Peyer's patch (tissue), 4 donors: ENCODE data around the gene LIMCH1. TPM values are rescaled to one million over a fixed set of nuclear protein-coding genes. Genes with fewer than 3 reads are reported as not detected.

Experiments
- DNase-seq, 3 donors: peaks; one replicate each; pipeline ENCODE4 v3.0.0-alpha.2; 2017 to 2019
- H3K27ac ChIP-seq, 4 donors: fragments of 200-600 bp; sonication (generic); one replicate each; pipeline ENCODE4 v1.5.1; 2016 to 2019
- H3K27me3 ChIP-seq, 2 donors: fragments of 200-600 bp; sonication (generic); one replicate each; pipeline ENCODE4 v1.5.1; 2019
- H3K36me3 ChIP-seq, 3 donors: fragments of 200-600 bp; sonication (generic); one replicate each; pipeline ENCODE4 v1.5.1; 2016 to 2019
- H3K4me1 ChIP-seq, 4 donors: fragments of 200-600 bp; sonication (generic); one replicate each; pipeline ENCODE4 v1.5.1; 2016 to 2019
- H3K4me3 ChIP-seq, 4 donors: fragments of 200-600 bp; sonication (generic); 1 replicate in 3 of 4; 2 replicates in 1 of 4; pipeline ENCODE4 v1.5.1; 2016 to 2019; ENCODE audit warnings: mild to moderate bottlenecking in 1 of 4
- H3K9me3 ChIP-seq, 4 donors: fragments of 200-600 bp; sonication (generic); one replicate each; pipeline ENCODE4 v1.5.1; 2016 to 2019; ENCODE audit warnings: mild to moderate bottlenecking in 1 of 4
- CTCF ChIP-seq, 6 experiments: fragments of 450-650 bp in 4 of 6; fragments of 200-600 bp in 2 of 6; sonication (generic) in 1 of 6; IDR thresholded peaks; one replicate each; pipeline ENCODE4 v1.5.1; 2017 to 2019; ENCODE audit warnings: antibody characterized with exemption in 6 of 6, mild to moderate bottlenecking in 3 of 6, moderate library complexity in 1 of 6
- POLR2A ChIP-seq, 2 donors: fragments of 450-650 bp; IDR thresholded peaks; one replicate each; pipeline ENCODE4 v1.5.1; 2017; ENCODE audit warnings: antibody characterized with exemption in 2 of 2, mild to moderate bottlenecking in 2 of 2, moderate library complexity in 2 of 2
- total RNA-seq, 4 donors: library from RNA; depleted of rRNA; stranded (reverse); fragments of >200 nt; gene quantifications; one replicate each; pipeline ENCODE4 v1.1.0, GENCODE V29; 2016

LIMCH1 gene
- total RNA-seq, 4 donors from 2014 or later = 11.1 to 56.9 (median 20.4) TPM

GRCh38 chr4:41579043-41579442 is 41.1 kb downstream of the LIMCH1 start:
- DNase-seq = no peak
- no peak overlapping the region for H3K4me3 ChIP-seq
- no peak for TF ChIP-seq POLR2A (IDR thresholded peaks at IDR 0.05)
- no peak for TF ChIP-seq CTCF (IDR thresholded peaks at IDR 0.05)
- H3K9me3 ChIP-seq = no peaks in the 10 kb centered on the region
- H3K36me3 ChIP-seq = no peaks in the 10 kb centered on the region
- H3K27me3 ChIP-seq = no peaks in the 10 kb centered on the region
- H3K4me1 ChIP-seq = no peaks in the 10 kb centered on the region
- no peak overlapping the region for H3K27ac ChIP-seq

- no peak overlapping the region for H3K27ac ChIP-seq
- DNase-seq = no peak
- TF ChIP-seq POLR2A (IDR thresholded peaks at IDR 0.05) (no peak), CTCF (IDR thresholded peaks at IDR 0.05) (no peak)
- H3K4me3 ChIP-seq = no peak overlapping the region
- H3K27me3 ChIP-seq = no peaks in the 10 kb centered on the region
- H3K9me3 ChIP-seq = no peaks in the 10 kb centered on the region
- no peaks in the 10 kb centered on the region for H3K36me3 ChIP-seq
- no peaks in the 10 kb centered on the region for H3K4me1 ChIP-seq
These were observed 41.6 kb downstream of the LIMCH1 start for GRCh38 chr4:41579526-41579925.

- Histone ChIP-seq H3K9me3 (no peaks in the 10 kb centered on the region), H3K36me3 (no peaks in the 10 kb centered on the region)
- TF ChIP-seq POLR2A (IDR thresholded peaks at IDR 0.05) (no peak), CTCF (IDR thresholded peaks at IDR 0.05) (no peak)
These were observed 42.0 kb downstream of the LIMCH1 start for GRCh38 chr4:41580007-41580406.

GRCh38 chr4:41586675-41587225 is 48.8 kb downstream of the LIMCH1 start:
- no peak overlapping the region for H3K4me3 ChIP-seq
- TF ChIP-seq CTCF (IDR thresholded peaks at IDR 0.05) = no peak
- TF ChIP-seq POLR2A (IDR thresholded peaks at IDR 0.05) = no peak
- no peaks in the 10 kb centered on the region for H3K4me1 ChIP-seq
- H3K36me3 ChIP-seq = no peaks in the 10 kb centered on the region
- no peaks in the 10 kb centered on the region for H3K27me3 ChIP-seq
- no peak overlapping the region for H3K27ac ChIP-seq
- no peak for DNase-seq
- H3K9me3 ChIP-seq = no peaks in the 10 kb centered on the region

More at GRCh38 chr4:41580007-41580406, 42.0 kb downstream of the LIMCH1 start:
- H3K4me1 ChIP-seq = no peaks in the 10 kb centered on the region
- no peak for DNase-seq
- no peak overlapping the region for H3K27ac ChIP-seq
- no peak overlapping the region for H3K4me3 ChIP-seq
- H3K27me3 ChIP-seq = no peaks in the 10 kb centered on the region

- no peak overlapping the region for H3K27ac ChIP-seq
- H3K4me1 ChIP-seq = no peaks in the 10 kb centered on the region
- H3K27me3 ChIP-seq = no peaks in the 10 kb centered on the region
- no peaks in the 10 kb centered on the region for H3K36me3 ChIP-seq
- H3K9me3 ChIP-seq = no peaks in the 10 kb centered on the region
- TF ChIP-seq CTCF (IDR thresholded peaks at IDR 0.05) = no peak
- TF ChIP-seq POLR2A (IDR thresholded peaks at IDR 0.05) = no peak
- no peak overlapping the region for H3K4me3 ChIP-seq
- DNase-seq = no peak
These were observed 49.3 kb downstream of the LIMCH1 start for GRCh38 chr4:41587286-41587685.

- no peak overlapping the region for H3K27ac ChIP-seq
- H3K9me3 ChIP-seq = no peaks in the 10 kb centered on the region
- H3K27me3 ChIP-seq = no peaks in the 10 kb centered on the region
- no peak for DNase-seq
- TF ChIP-seq CTCF (IDR thresholded peaks at IDR 0.05) (no peak), POLR2A (IDR thresholded peaks at IDR 0.05) (no peak)
- H3K4me1 ChIP-seq = no peaks in the 10 kb centered on the region
- no peaks in the 10 kb centered on the region for H3K36me3 ChIP-seq
- H3K4me3 ChIP-seq = no peak overlapping the region
These were observed 52.6 kb downstream of the LIMCH1 start for GRCh38 chr4:41590591-41590990.
